HL-60 (cell line): ENCODE measurements around the gene TCTN1.
"Not testable (repeated sequence)": the region's sequence is repeated elsewhere in the genome, so short reads cannot be mapped to it uniquely, and the experiment has no call there.

ENCODE experiments used
- DNase-seq, 2 experiments: peaks; one replicate each; pipeline ENCODE4 v3.0.0-alpha.2; 2010 to 2020; ENCODE audit warnings: low read depth in 1 of 2, low spot score in 1 of 2
- H3K27ac ChIP-seq: fragments of 250-450 bp; sonication (Bioruptor Pico); replicated peaks from 2 replicates; pipeline ENCODE4 v1.5.1; 2020; ENCODE audit warnings: mild to moderate bottlenecking, moderate library complexity
- H3K27me3 ChIP-seq: fragments of 250-450 bp; sonication (Bioruptor Pico); 2 replicates; pipeline ENCODE4 v1.5.1; 2021; ENCODE audit warnings: mild to moderate bottlenecking, moderate library complexity; ENCODE audit not compliant: insufficient read depth, poor library complexity, severe bottlenecking
- H3K4me3 ChIP-seq: replicated peaks from 2 replicates; pipeline ENCODE4 v1.5.1; 2011; ENCODE audit warnings: mild to moderate bottlenecking, control low read depth, low read length; ENCODE audit not compliant: insufficient read depth
- CTCF ChIP-seq: IDR thresholded peaks from one replicate; pipeline ENCODE4 v1.5.1; 2011; ENCODE audit warnings: low read length, control low read depth, inconsistent platforms; ENCODE audit not compliant: insufficient read depth
- GABPA ChIP-seq: IDR thresholded peaks from 2 replicates; pipeline ENCODE4 v1.6.1; 2012; ENCODE audit warnings: low read depth
- POLR2AphosphoS5 ChIP-seq: IDR thresholded peaks from 2 replicates; pipeline ENCODE4 v1.6.1; 2012; ENCODE audit warnings: low read depth
- REST ChIP-seq: IDR thresholded peaks from 2 replicates; pipeline ENCODE4 v1.6.1; 2012; ENCODE audit warnings: low read depth; ENCODE audit not compliant: insufficient replicate concordance
- SPI1 ChIP-seq: IDR thresholded peaks from 2 replicates; pipeline ENCODE4 v1.6.1; 2012; ENCODE audit warnings: low read depth, mild to moderate bottlenecking, borderline replicate concordance

The TCTN1 gene

GRCh38 chr12:110566993-110567392 lies 46.9 kb upstream of the TCTN1 start:
- no peak for DNase-seq
- no peak overlapping the region for H3K27ac ChIP-seq
- no peak overlapping the region for H3K4me3 ChIP-seq
- H3K27me3 ChIP-seq = no peaks in the 10 kb centered on the region
- no peak for TF ChIP-seq POLR2AphosphoS5
- no peak for TF ChIP-seq GABPA
- TF ChIP-seq CTCF = no peak
- no peak for TF ChIP-seq SPI1
- TF ChIP-seq REST = no peak

- Histone ChIP-seq H3K27ac (no peak overlapping the region), H3K4me3 (no peak overlapping the region), H3K27me3 (no peaks in the 10 kb centered on the region)
- no peak for DNase-seq
- no peak for TF ChIP-seq GABPA
- TF ChIP-seq REST = no peak
- no peak for TF ChIP-seq POLR2AphosphoS5
- TF ChIP-seq SPI1 = no peak
- no peak for TF ChIP-seq CTCF
Observed at GRCh38 chr12:110568752-110569151, 45.2 kb upstream of the TCTN1 start.

- DNase-seq, H3K27ac ChIP-seq, H3K4me3 ChIP-seq, H3K27me3 ChIP-seq: not testable (repeated sequence)
Observed at GRCh38 chr12:110569838-110570237, 44.1 kb upstream of the TCTN1 start.

GRCh38 chr12:110570798-110571197 lies 43.1 kb upstream of the TCTN1 start:
- not testable (repeated sequence) for H3K27me3 ChIP-seq, DNase-seq, H3K27ac ChIP-seq, H3K4me3 ChIP-seq

GRCh38 chr12:110574044-110574443 lies 39.9 kb upstream of the TCTN1 start:
- Histone ChIP-seq H3K27me3 (no peaks in the 10 kb centered on the region), H3K27ac (no peak overlapping the region), H3K4me3 (no peak overlapping the region)
- DNase-seq = no peak
- TF ChIP-seq REST (no peak), SPI1 (no peak), GABPA (no peak), POLR2AphosphoS5 (no peak), CTCF (no peak)

GRCh38 chr12:110574717-110575230 lies 39.2 kb upstream of the TCTN1 start:
- H3K4me3 ChIP-seq, H3K27ac ChIP-seq, DNase-seq, H3K27me3 ChIP-seq: not testable (repeated sequence)
